22Rv1 (cell line): ENCODE measurements around the gene ACOT11.

Experiments
- CTCF ChIP-seq: fragments of 450-650 bp; IDR thresholded peaks from 2 replicates; pipeline ENCODE4 v1.5.1; 2017; ENCODE audit warnings: mild to moderate bottlenecking
- ZFX ChIP-seq: fragments of 450-650 bp; IDR thresholded peaks from 2 replicates; pipeline ENCODE4 v1.6.1; 2017; ENCODE audit warnings: antibody characterized with exemption, borderline replicate concordance

GRCh38 chr1:54615531-54616279, 67.7 kb downstream of the ACOT11 start:
- TF ChIP-seq CTCF (no peak), ZFX (no peak)
